Mesenteric fat pad (tissue), 1 donor: ENCODE measurements around the gene CDKAL1. TPM values are rescaled to one million over a fixed set of nuclear protein-coding genes. Genes with fewer than 3 reads are reported as not detected.
"Not testable (repeated sequence)": the region's sequence is repeated elsewhere in the genome, so short reads cannot be mapped to it uniquely, and the experiment has no call there.

ENCODE experiments used
- DNase-seq: peaks from one replicate; pipeline ENCODE4 v3.0.0-alpha.2; 2020; ENCODE audit warnings: low spot score
- total RNA-seq: library from RNA; stranded (reverse); fragmentation: NEBNext Ultra II Directional; extraction: Animal tissue kit (Norgen Biotek cat#: 25700); gene quantifications from one replicate; pipeline ENCODE4 v1.2.1, GENCODE V29; 2021
- donor health status: DM: yes; HTN: yes; CAD: no.

CDKAL1 gene
- total RNA-seq, 1 donor from 2014 or later, result 13.2 TPM

- DNase-seq, result no peak
Measured at GRCh38 chr6:21235162-21235561, 700.9 kb downstream of the CDKAL1 start.

- no peak for DNase-seq
Measured at GRCh38 chr6:21238208-21238607, 704.0 kb downstream of the CDKAL1 start.

GRCh38 chr6:21240709-21241108 lies 706.5 kb downstream of the CDKAL1 start:
- no peak for DNase-seq

DNA sequence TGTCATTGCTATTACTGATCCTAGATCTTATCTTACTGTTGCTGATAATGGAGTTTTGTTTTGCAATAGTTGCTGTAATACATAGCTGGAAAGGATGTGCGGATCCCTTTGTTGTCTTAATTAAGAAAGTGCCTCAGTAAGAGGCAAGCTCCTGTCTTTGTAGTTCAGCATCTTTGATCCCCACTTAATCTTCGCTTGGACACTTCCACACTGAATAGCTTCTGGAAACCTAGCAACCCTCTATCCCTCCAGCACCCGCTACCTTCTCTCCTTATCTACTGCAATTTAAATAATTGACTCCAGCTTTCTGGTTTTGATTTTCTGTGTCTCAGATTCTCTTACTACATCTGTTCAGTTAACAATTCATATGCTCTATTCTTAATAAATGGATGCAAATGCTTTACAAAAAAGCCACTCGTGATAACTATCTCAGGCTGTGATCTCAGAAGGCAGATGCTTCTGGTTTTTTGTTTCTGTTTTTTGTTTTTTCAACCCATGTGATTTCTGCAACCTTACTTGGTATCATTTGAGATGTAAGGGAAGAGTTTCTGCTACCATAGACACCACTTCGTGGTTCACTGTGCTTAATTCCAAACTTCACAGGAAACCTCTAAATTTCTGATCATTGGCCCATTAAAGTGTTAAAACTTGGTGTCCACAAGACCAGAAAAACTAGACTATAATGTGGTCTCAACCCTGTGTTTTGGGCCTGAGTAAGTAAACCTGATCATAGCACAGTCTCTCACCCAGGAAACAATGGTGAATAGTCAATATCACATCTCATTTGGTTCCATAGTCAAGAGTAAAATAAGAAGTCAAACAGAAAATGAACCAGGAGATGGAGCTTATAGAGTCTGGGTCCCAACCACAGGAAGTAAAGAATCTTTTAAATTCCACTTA lies 707.2 kb downstream of the CDKAL1 start:
- DNase-seq, result no peak

DNA sequence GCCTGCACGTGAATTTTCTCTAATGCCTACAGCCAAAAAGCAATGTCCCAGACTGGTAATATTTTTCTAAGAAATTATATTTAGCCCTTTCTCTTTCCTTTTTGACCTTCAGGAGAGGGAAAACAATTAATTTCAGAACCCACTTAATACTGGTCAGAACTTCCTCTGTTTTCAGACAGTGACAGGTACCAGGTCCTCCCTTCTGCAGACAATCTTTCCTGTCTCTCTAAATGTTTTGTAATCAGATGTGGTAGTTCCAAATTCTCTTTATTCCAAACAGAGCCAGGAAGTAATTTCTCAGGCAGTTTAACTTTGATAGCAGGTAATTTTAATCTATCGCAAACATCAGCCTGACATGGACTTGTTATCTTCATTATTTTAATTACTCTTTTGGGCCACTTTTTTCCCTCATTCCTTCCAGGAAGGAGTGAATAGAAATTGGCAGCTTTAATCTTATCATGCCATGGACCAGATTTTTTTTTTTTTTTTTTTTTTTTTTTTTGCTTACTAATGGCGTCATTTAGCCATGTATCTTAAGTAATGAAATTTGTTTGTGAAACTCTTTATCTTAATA lies 710.7 kb downstream of the CDKAL1 start:
- DNase-seq, result no peak

DNA sequence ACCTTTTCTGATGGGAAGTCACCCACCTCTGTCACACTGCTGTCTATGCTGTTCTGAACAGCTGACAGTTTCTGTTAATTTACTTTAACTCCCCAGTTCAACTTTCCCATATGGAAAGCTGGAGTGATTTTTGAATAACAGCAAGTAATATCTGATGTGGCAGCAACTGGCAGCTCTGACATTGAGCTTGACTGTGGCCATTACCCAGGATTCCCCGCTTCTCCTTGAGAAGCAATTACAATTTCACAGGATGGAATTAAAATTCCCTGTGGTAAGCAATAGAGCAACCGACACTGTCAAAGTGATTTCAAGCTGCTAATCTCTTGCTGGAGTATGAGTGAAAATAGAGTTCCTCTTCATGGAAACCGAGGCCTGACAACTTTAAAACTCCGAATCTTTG lies 711.2 kb downstream of the CDKAL1 start:
- no peak for DNase-seq

- DNase-seq, result no peak
Measured at GRCh38 chr6:21246075-21246474, 711.8 kb downstream of the CDKAL1 start.

DNA sequence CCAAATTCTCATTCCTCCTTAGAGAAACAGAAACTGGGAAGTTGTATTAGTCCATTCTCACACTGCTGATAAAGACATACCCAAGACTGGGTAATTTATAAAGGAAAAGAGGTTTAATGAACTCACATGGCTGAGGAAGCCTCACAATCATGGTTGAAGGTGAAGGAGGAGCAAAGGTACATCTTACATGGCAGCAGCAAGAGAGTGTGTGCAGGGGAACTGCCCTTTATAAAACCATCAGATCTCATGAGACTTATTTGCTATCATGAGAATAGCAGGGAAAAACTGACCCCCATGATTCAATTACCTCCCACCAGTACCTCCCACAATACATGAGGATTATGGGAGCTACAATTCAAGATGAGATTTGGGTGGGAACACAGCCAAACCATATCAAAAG lies 720.2 kb downstream of the CDKAL1 start:
- not testable (repeated sequence) for DNase-seq

DNA sequence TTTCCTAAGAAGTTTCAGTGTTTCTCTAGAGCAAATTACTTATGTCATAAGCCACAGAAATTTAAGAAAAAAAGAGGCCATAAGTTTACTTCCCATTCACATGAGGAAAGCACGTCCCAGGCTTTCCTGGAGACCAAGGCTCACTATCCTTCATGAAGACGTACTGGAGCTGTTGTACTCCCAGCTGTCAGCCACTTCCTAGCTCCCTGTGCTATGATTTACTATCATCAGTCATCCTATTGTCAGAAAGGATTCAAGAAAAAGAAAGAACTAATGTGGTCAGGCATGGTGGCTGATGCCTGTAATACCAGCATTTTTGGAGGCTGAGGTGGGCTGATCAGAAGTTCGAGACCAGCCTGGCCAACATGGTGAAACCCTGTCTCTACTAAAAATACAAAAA lies 721.9 kb downstream of the CDKAL1 start:
- DNase-seq, result no peak

- no peak for DNase-seq
Measured at GRCh38 chr6:21257125-21257524, 722.9 kb downstream of the CDKAL1 start.

DNA sequence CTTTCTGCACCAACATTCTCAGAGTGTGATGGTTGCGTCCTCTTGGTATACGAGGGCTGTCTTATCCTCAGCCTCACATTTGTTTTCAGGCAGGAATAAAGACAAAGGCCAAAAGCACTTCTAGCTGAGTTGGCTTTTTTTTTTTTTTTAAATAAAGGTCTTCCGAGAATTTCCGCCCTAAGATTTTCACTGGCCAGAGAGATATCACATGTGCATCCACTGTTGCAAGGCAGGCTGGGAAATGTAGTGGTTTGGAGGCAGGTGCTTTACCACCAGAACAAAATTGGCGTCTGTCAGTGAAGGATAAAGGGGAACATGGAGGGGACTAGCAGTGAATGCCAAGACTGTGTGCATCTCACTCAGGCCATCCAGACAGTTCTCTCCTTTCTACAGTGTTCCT lies 724.4 kb downstream of the CDKAL1 start:
- DNase-seq, result no peak

DNA sequence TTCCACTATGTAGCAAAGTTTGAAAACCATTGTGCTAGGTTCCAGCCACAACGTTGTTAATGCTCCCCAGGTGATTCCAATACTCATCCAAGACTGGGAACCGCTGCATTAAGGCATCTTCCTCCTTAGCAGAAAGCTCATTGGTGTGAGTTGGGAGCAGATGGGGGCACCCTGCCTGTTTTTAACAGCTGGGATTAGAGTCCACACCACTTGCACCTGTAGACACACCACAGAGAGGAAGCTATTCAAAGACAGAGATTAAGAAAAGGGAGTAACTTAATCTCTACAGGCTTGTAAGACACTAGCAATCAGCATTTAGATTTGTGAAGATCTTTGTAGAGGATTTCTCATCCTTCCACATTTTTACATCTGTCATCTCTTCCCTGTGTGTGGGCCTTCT lies 725.4 kb downstream of the CDKAL1 start:
- no peak for DNase-seq

DNA sequence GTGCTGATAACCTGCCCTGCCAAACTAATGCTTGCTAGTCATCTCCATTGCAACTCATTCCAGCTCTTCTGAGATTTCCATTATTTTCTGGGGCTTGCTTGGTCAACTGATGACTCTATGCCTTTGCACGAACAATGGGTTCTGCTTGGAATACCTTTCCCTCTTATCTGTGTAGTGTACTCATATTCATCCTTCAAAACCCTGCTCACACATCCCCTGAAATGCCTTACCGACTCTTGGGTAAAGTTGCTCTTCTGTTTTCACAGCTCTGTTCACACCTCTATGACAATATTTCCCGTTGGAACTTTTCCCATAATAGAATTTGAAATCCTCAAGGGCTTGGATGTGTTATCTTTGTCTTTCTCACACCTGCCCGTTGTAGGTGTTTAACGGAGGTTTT lies 728.2 kb downstream of the CDKAL1 start:
- DNase-seq, result no peak

GRCh38 chr6:21263531-21264287 lies 729.5 kb downstream of the CDKAL1 start:
- no peak for DNase-seq

DNA sequence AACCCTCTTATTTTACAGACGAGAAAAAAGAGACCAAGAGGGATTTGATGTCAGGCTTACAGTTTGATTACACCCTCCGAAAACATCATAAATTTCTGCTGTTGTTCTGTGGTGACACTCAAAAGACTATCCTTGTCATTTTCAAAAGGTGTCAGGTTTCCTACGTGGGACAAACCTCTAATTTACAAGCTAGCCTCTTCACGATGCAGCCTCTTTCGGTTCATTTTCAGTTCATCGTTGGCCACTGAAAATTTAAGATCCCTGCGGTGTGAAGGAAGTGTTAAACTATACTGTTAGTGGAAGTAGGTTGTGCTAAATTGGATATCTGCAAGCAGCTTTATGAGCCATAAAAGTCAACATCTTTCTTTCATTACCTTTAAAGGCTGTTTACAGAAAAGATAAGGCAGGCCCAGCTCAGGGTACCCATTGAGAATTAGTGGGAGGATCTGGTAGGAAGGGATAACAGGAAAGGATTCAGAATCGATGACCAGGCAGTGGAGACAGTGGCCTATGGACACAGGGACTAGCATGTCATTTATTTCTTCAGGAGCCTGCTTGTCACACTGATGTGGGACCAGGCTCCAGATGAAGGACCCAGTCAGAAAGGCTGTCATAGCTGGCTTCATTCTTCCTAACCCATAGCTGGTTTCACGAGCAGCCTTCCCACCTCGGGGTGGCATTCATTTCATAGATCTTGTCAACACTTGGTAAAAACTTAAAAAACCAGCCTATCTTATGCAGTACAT lies 730.2 kb downstream of the CDKAL1 start:
- DNase-seq, result no peak

GRCh38 chr6:21265034-21265729 lies 730.9 kb downstream of the CDKAL1 start:
- DNase-seq, result no peak

- no peak for DNase-seq
Measured at GRCh38 chr6:21265730-21266044, 731.4 kb downstream of the CDKAL1 start.

- DNase-seq, result no peak
Measured at GRCh38 chr6:21270636-21271201, 736.5 kb downstream of the CDKAL1 start.

GRCh38 chr6:21271428-21272155 lies 737.3 kb downstream of the CDKAL1 start:
- no peak for DNase-seq

DNA sequence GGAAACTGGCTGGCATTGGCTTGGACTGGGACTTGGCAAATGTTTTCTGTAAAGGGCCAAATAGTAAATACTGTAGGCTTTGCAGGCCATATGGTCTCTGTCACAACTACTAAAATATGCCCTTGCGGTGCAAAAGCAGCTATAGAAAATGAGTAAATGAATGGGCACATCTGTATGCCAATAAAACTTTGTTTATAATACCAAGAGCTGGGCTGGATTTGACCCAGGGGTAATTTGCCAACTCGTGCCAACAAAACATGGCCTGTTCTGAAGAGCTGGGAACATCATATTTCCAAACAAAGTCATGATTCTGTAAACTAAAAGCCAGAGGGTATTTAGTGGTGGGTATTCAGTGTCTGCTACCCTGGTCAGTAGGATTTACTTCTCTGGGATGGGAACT lies 739.2 kb downstream of the CDKAL1 start:
- no peak for DNase-seq
